Endothelial cell of umbilical vein (primary cell): ENCODE data around the gene ATP8A1. TPM values are rescaled to one million over a fixed set of nuclear protein-coding genes. Genes with fewer than 3 reads are reported as not detected.

ENCODE experiments used
- BruUV-seq: library from RNA; stranded (reverse); fragments of 400-500 nt; replicated peaks from 2 replicates; lab custom pipeline; 2021; lab: Mats Ljungman, UMichigan
- CTCF ChIA-PET: fragments of 300-600, 350-600 bp; sonication (Branson Sonifier 250); formaldehyde crosslinking; loops from one replicate; lab custom pipeline; 2021; ENCODE audit warnings: antibody characterized with exemption, inconsistent platforms; lab: Charles Lee
- POLR2A ChIA-PET: fragments of 300-600, 350-600 bp; sonication (Branson Sonifier 250); formaldehyde crosslinking; loops from one replicate; lab custom pipeline; 2021; ENCODE audit warnings: antibody characterized with exemption, inconsistent platforms; lab: Charles Lee
- DNase-seq: peaks from one replicate; pipeline ENCODE4 v3.0.0-alpha.2; 2011; ENCODE audit warnings: low read depth, low spot score
- FAIRE-seq: peaks from 2 replicates; lab custom pipeline; 2011; peaks lifted over from hg19 to GRCh38; lab: Jason Lieb, UNC
- H2AFZ ChIP-seq: 2 replicates; pipeline ENCODE4 v1.6.0; 2012; ENCODE audit warnings: low read depth, low read length, control low read depth, inconsistent platforms
- H3K27ac ChIP-seq: 2 replicates; pipeline ENCODE4 v1.5.1; 2011; ENCODE audit warnings: low read depth, mild to moderate bottlenecking, control low read depth, low read length, moderate library complexity; ENCODE audit not compliant: insufficient read depth
- H3K27me3 ChIP-seq, 2 experiments: 2 replicates each; pipeline versions ENCODE4 v1.6.0 to v1.6.1; 2011; ENCODE audit warnings: low read length in 2 of 2, mixed read lengths in 1 of 2; ENCODE audit not compliant: control insufficient read depth in 2 of 2, insufficient read depth in 2 of 2
- H3K36me3 ChIP-seq, 2 experiments: 2 replicates in 1 of 2; 3 replicates in 1 of 2; pipeline ENCODE4 v1.5.1; 2011; ENCODE audit warnings: low read length in 2 of 2, mild to moderate bottlenecking in 1 of 2, moderate library complexity in 1 of 2; ENCODE audit not compliant: control insufficient read depth in 2 of 2, insufficient read depth in 2 of 2; ENCODE audit errors: extremely low read depth in 1 of 2
- H3K4me1 ChIP-seq: 3 replicates; pipeline ENCODE4 v1.5.1; 2011; ENCODE audit warnings: mild to moderate bottlenecking, low read length; ENCODE audit not compliant: control insufficient read depth, insufficient read depth; ENCODE audit errors: extremely low read depth
- H3K4me2 ChIP-seq: 2 replicates; pipeline ENCODE4 v1.6.1; 2011; ENCODE audit warnings: low read length, control low read depth, mixed read lengths; ENCODE audit not compliant: insufficient read depth
- H3K4me3 ChIP-seq, 3 experiments: fragments of 200-600 bp in 1 of 3; sonication (generic), shearing (Covaris generic) in 1 of 3; replicated peaks in 1 of 3; 2 replicates each; pipeline ENCODE4 v1.5.1; 2011 to 2016; ENCODE audit warnings: control low read depth in 3 of 3, low read length in 3 of 3, mild to moderate bottlenecking in 2 of 3, inconsistent platforms in 1 of 3, low read depth in 1 of 3, moderate library complexity in 1 of 3; ENCODE audit not compliant: insufficient read depth in 1 of 3
- H3K79me2 ChIP-seq: 2 replicates; pipeline ENCODE4 v1.6.0; 2012; ENCODE audit warnings: low read length, inconsistent platforms; ENCODE audit not compliant: control insufficient read depth, insufficient read depth
- H3K9ac ChIP-seq: replicated peaks from 2 replicates; pipeline ENCODE3; 2011; ENCODE audit warnings: low read length, control low read depth; ENCODE audit not compliant: insufficient read depth; ENCODE audit errors: extremely low read depth
- H3K9me1 ChIP-seq: replicated peaks from 3 replicates; pipeline ENCODE4 v1.6.0; 2011; ENCODE audit warnings: mild to moderate bottlenecking, low read length; ENCODE audit not compliant: control insufficient read depth, insufficient read depth; ENCODE audit errors: extremely low read depth
- H3K9me3 ChIP-seq: replicated peaks from 2 replicates; pipeline ENCODE4 v1.5.1; 2012; ENCODE audit warnings: low read length, inconsistent platforms; ENCODE audit not compliant: control insufficient read depth, insufficient read depth
- H4K20me1 ChIP-seq: replicated peaks from 2 replicates; pipeline ENCODE3; 2011; ENCODE audit warnings: mild to moderate bottlenecking, low read length; ENCODE audit not compliant: control insufficient read depth, insufficient read depth; ENCODE audit errors: extremely low read depth
- CTCF ChIP-seq, 2 donors: IDR thresholded peaks; 1 replicate in 1 of 2; 2 replicates in 1 of 2; pipeline ENCODE4 v1.5.1; 2011; ENCODE audit warnings: low read length in 2 of 2, mild to moderate bottlenecking in 2 of 2, moderate library complexity in 2 of 2, control low read depth in 1 of 2, inconsistent platforms in 1 of 2, low read depth in 1 of 2; ENCODE audit not compliant: insufficient read depth in 1 of 2; ENCODE audit errors: extremely low read depth in 1 of 2
- EZH2 ChIP-seq: IDR thresholded peaks from 2 replicates; pipeline ENCODE4 v1.6.1; 2012; ENCODE audit warnings: borderline replicate concordance, low read depth, mild to moderate bottlenecking, moderate library complexity, low read length, inconsistent platforms; ENCODE audit not compliant: severe bottlenecking
- FOS ChIP-seq: IDR thresholded peaks from 2 replicates; pipeline ENCODE4 v1.6.1; 2011; ENCODE audit warnings: mild to moderate bottlenecking, low read length, moderate library complexity, borderline replicate concordance; ENCODE audit not compliant: insufficient read depth
- GATA2 ChIP-seq: IDR thresholded peaks from 2 replicates; pipeline ENCODE4 v1.7.0; 2011; ENCODE audit warnings: low read depth, mild to moderate bottlenecking, moderate library complexity, mixed read lengths, low read length; ENCODE audit not compliant: insufficient read length, insufficient read depth
- JUN ChIP-seq: IDR thresholded peaks from 2 replicates; pipeline ENCODE4 v1.6.1; 2011; ENCODE audit warnings: borderline replicate concordance, low read depth; ENCODE audit not compliant: insufficient read length, insufficient read depth
- MAX ChIP-seq: IDR thresholded peaks from 2 replicates; pipeline ENCODE4 v1.6.1; 2011; ENCODE audit not compliant: insufficient read depth, insufficient read length
- MYC ChIP-seq: IDR thresholded peaks from one replicate; pipeline ENCODE4 v1.6.1; 2011; ENCODE audit warnings: mild to moderate bottlenecking, low read depth, low read length
- POLR2A ChIP-seq: IDR thresholded peaks from 2 replicates; pipeline ENCODE4 v1.6.1; 2012; ENCODE audit warnings: low read depth, mild to moderate bottlenecking, control low read depth, low read length
- POLR2AphosphoS5 ChIP-seq: IDR thresholded peaks from 2 replicates; pipeline ENCODE4 v1.6.1; 2012; ENCODE audit warnings: low read depth, mild to moderate bottlenecking, control low read depth, low read length, moderate library complexity; ENCODE audit not compliant: insufficient read depth
- dilution Hi-C: fragments of 300-500 bp; cut with MboI; formaldehyde crosslinking; loops from one replicate; pipeline ENCODE4 v1.15.0; 2019; ENCODE audit warnings: low sequenced_read_pairs; ENCODE audit not compliant: extremely low pct_ligation_motif_present
- intact Hi-C: fragments of 100-400 bp; cut with micrococcal nuclease; formaldehyde crosslinking; loops from one replicate; pipeline ENCODE4 v1.10.0; 2022
- polyA plus RNA-seq, 4 experiments: library from polyadenylated mRNA; depleted of rRNA in 3 of 4; stranded (reverse) in 3 of 4; unstranded in 1 of 4; fragments of >200 nt; gene quantifications; 2 replicates each; pipeline versions ENCODE4 v1.2.1 to v1.2.3, GENCODE V29; 2011 to 2012; ENCODE audit warnings: missing spikeins in 1 of 4
- total RNA-seq: library from RNA; stranded (reverse); gene quantifications from 2 replicates; pipeline ENCODE4 v1.2.3, GENCODE V29; 2021

ATP8A1 gene
- total and polyA plus RNA-seq, 2 donors (not counting 3 experiments of a cell fraction or from before 2014, with no cell fraction given), result 0.97 to 11.5 TPM

- H3K4me2 ChIP-seq, result no peak overlapping the region
- POLR2A ChIA-PET, result no interaction called here
- H2AFZ ChIP-seq, result no peak overlapping the region
- no peak overlapping the region for H3K9ac ChIP-seq
- no TSS peak for BruUV-seq
- no peak overlapping the region for H3K27ac ChIP-seq
- H3K4me3 ChIP-seq, result no peak overlapping the region
- H3K9me3 ChIP-seq, result no peaks in the 10 kb centered on the region
- H4K20me1 ChIP-seq, result no peaks in the 10 kb centered on the region
- no peaks in the 10 kb centered on the region for H3K9me1 ChIP-seq
- intact Hi-C loops (no loop called here), dilution Hi-C loops (no loop called here)
- TF ChIP-seq MYC (no peak), POLR2A (no peak), EZH2 (no peak), JUN (no peak), FOS (no peak), CTCF (IDR thresholded peaks at IDR 0.05; ENCODE audit: extremely low read depth in 1 of 2, insufficient read depth in 1 of 2, low read depth in 1 of 2, low read length in 2 of 2) (no peak), POLR2AphosphoS5 (no peak), MAX (no peak), GATA2 (no peak)
- FAIRE-seq (no peak), DNase-seq (no peak)
- no peaks in the 10 kb centered on the region for H3K36me3 ChIP-seq
- no peaks in the 10 kb centered on the region for H3K4me1 ChIP-seq
- H3K79me2 ChIP-seq, result no peaks in the 10 kb centered on the region
- H3K27me3 ChIP-seq, result no peaks in the 10 kb centered on the region
- CTCF ChIA-PET, result no interaction called here
Measured at GRCh38 chr4:42425146-42426065, 231.5 kb downstream of the ATP8A1 start.
